22Rv1 (cell line): ENCODE data around the gene PDE2A.

Experiments
- ZFX ChIP-seq: fragments of 450-650 bp; IDR thresholded peaks from 2 replicates; pipeline ENCODE4 v1.6.1; 2017; ENCODE audit warnings: antibody characterized with exemption, borderline replicate concordance
- TF ChIP-seq, protein P1 (sequence below): fragments of 450-650 bp; IDR thresholded peaks from 2 replicates; pipeline ENCODE4 v1.5.1; 2017; ENCODE audit warnings: mild to moderate bottlenecking

GRCh38 chr11:72683782-72684200, 9.6 kb upstream of the PDE2A start:
- TF ChIP-seq, protein P1, sequence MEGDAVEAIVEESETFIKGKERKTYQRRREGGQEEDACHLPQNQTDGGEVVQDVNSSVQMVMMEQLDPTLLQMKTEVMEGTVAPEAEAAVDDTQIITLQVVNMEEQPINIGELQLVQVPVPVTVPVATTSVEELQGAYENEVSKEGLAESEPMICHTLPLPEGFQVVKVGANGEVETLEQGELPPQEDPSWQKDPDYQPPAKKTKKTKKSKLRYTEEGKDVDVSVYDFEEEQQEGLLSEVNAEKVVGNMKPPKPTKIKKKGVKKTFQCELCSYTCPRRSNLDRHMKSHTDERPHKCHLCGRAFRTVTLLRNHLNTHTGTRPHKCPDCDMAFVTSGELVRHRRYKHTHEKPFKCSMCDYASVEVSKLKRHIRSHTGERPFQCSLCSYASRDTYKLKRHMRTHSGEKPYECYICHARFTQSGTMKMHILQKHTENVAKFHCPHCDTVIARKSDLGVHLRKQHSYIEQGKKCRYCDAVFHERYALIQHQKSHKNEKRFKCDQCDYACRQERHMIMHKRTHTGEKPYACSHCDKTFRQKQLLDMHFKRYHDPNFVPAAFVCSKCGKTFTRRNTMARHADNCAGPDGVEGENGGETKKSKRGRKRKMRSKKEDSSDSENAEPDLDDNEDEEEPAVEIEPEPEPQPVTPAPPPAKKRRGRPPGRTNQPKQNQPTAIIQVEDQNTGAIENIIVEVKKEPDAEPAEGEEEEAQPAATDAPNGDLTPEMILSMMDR = peak; percentile 90
- no peak for TF ChIP-seq ZFX
